RWPE1 (cell line): ENCODE results near the gene PAIP2.

Experiments
- CTCF ChIA-PET: fragments of 350-600 bp; sonication (Branson Sonifier 250); formaldehyde crosslinking; extraction: SDS; loops from one replicate; lab custom pipeline; 2021; lab: Yijun Ruan, JAX
- POLR2A ChIA-PET: fragments of 400-600 bp; formaldehyde crosslinking; extraction: SDS; loops from one replicate; lab custom pipeline; 2020; ENCODE audit warnings: antibody characterized with exemption; ENCODE audit not compliant: low non-redundant PET; lab: Yijun Ruan, JAX
- DNase-seq: peaks from one replicate; pipeline ENCODE4 v3.0.0; 2012; ENCODE audit warnings: low spot score
- H3K27ac ChIP-seq: fragments of 450-650 bp; 2 replicates; pipeline ENCODE4 v1.5.1; 2017
- CTCF ChIP-seq: fragments of 450-650 bp; conservative IDR thresholded peaks from 2 replicates; pipeline ENCODE4 v1.5.1; 2017; ENCODE audit warnings: low read depth, mild to moderate bottlenecking

The PAIP2 gene

GRCh38 chr5:139394123-139394653 is 52.5 kb downstream of the PAIP2 start:
- no peak for DNase-seq
- no peak overlapping the region for H3K27ac ChIP-seq
- CTCF ChIA-PET, result no interaction called here
- POLR2A ChIA-PET, result no interaction called here
- TF ChIP-seq CTCF, result no peak

GRCh38 chr5:139394654-139395566 is 53.3 kb downstream of the PAIP2 start, which contains the start of gene PROB1:
Gene PROB1, minus strand, starts transcription at chr5:139395104. Its CDS starts 23 bp downstream, at chr5:139395081.
- no peak for DNase-seq
- CTCF ChIA-PET, result no interaction called here
- H3K27ac ChIP-seq, result peak within 1 kb of the TSS; percentile 30

GRCh38 chr5:139395844-139396640 is 54.4 kb downstream of the PAIP2 start:
- CTCF ChIA-PET, result interaction anchor here (0.6 to 0.8 kb wide), 4 partner anchors 88 to 359 kb away, joined by 3 to 6 read pairs (median 4); no protein-coding TSS in a partner anchor
- no peak for TF ChIP-seq CTCF
- POLR2A ChIA-PET, result no interaction called here
- DNase-seq, result no peak
- peak overlapping the region; percentile 30 for H3K27ac ChIP-seq

More at GRCh38 chr5:139394654-139395566, 53.3 kb downstream of the PAIP2 start, which contains the start of gene PROB1:
- POLR2A ChIA-PET, result no interaction called here
- no peak for TF ChIP-seq CTCF

- peak overlapping the region; percentile 2; the same call in 1 of the 2 replicates for H3K27ac ChIP-seq
- DNase-seq, result no peak
- POLR2A ChIA-PET, result no interaction called here
- CTCF ChIA-PET, result no interaction called here
- no peak for TF ChIP-seq CTCF
Measured at GRCh38 chr5:139396691-139397090, 55.0 kb downstream of the PAIP2 start.

- ChIA-PET CTCF (no interaction called here), POLR2A (no interaction called here)
- no peak overlapping the region; the same call in 1 of the 2 replicates for H3K27ac ChIP-seq
- no peak for TF ChIP-seq CTCF
- DNase-seq, result no peak
Measured at GRCh38 chr5:139397921-139398320, 56.3 kb downstream of the PAIP2 start.
